M059J (cell line): ENCODE data around the gene GABBR2. TPM values are rescaled to one million over a fixed set of nuclear protein-coding genes. Genes with fewer than 3 reads are reported as not detected.

Experiments
- DNase-seq: peaks from one replicate; pipeline ENCODE4 v3.0.0-alpha.2; 2012; ENCODE audit warnings: low read depth
- total RNA-seq: library from RNA; depleted of rRNA; stranded (reverse); fragments of >200 nt; shearing (Covaris generic); gene quantifications from 2 replicates; pipeline ENCODE4 v1.2.3, GENCODE V29; 2014; rRNA removed

Gene GABBR2
- total RNA-seq, 1 experiment from 2014 or later, result not detected

GRCh38 chr9:98259791-98260190, 448.9 kb downstream of the GABBR2 start:
- no peak for DNase-seq

DNA sequence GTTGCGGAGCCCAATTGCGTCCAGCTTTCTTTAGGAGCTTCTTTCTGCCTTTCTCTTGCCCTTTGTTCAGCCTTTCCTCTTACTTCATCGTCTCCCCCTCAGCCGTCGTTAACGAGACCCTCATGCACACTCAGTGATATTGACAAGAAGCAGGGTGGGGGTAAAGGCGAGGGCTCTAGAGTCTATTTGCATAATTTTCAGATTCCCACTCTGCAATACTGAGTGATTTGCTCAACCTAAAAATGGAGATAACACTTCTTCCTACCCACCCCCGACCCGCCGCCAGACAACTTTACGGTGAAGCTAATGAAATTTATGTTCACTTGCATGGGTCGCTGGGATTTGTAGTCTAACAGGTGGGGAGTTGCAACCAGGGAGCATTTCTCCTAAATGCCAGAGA, 452.0 kb downstream of the GABBR2 start:
- DNase-seq, result no peak

DNA sequence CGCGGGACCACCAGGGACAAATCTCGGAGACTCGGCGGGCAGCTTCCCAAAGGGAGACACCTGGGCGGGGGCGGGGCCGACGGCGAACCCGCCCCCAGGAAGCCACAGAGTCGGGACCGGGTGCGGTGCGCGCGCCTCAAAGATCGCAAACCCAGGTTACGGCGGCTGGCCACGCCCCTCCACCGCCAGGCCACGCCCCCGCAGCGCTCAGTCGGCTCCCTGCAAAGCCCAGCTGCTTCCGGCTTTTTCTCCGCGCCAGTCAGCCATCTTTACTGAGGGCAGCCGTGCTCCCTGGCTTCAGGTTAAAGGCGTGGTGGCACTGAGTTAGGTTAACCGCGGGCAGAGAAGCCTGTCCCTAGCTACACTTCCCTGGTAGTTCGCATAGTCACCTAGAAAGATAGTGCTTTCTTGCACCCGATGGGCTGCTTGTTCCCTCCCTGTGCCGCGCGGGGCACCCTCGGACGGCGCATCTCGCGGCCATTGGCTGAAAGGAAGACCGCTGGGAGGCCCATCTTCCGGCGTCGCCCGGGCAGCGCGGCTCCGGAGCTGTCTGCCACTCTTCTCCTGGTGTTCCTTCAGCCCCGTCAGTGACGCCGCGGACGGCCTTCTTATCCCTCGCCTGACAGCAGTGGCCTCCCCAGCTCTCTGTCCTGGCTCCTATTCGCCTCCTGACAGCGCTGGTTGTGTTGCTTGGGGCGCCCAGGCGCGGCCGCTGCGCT, 453.0 kb downstream of the GABBR2 start, which contains the start of gene TBC1D2:
Gene TBC1D2 (minus strand): TSS at position 72 of the 719 bp plus-strand sequence. CDS start 108 bp downstream, outside the sequence.
- DNase-seq, result peak; percentile 93

DNA sequence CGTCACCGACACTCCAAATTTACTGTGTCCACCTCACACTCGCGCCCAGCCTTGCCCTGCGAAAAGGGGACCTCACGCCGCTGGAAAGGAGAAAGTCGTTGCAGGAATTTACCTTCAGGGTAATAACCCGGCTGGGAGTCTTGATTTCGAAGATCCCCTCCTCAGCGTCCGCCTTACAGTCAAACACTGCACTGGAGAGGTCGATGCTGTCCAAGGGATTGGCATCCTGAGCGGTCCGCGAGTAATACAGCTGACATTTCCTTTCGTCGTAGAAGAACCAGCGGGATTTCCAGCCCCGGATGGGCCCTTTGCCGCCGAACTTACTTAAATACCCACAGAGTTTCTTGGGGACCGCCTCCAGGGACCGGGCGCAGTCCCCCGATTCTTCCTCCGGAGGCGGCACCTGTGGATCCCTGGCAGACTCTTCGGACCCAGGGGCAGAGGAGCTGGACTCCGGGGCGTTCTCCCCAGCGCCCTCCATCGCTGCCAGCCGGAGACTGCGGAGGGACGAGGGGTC, 453.6 kb downstream of the GABBR2 start:
- DNase-seq, result peak; percentile 74

DNA sequence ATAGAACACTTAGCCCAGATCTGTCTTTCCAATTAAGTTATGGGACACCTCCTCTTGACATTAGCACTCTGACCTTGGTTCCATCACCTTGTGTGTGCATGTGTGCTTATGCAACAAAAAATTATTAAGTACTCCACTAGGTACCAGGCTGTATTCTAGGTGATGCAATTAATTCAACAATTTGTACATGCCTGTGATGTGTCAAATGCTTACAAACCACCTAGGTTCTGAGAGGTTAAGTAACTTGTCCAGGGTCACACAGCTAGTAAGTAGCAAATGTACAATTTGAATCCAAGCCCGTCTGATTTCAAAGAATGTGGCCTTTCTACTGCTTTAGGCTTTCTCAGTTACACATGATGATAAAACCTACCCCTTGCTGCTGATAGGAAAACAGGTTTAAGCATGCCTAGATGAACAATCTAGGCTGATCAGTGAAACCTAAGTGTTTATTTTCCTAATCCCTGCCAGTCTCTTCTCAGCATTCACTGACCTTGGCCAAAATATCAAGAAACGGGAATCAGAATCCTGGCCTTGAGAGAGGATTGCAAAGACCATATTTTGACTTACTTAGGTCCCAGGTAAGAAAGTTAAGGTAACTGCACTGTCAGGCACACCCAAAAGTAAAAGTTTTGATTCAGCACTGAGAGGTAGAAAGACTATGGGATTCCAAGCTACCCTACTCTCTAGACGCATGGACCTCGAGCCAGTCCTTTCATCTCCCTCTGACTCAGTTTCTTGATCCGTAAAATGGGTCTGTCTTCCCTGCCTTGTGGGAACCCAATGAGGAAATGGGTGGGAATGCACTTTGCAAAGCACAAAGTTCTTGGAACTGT, 454.3 kb downstream of the GABBR2 start:
- DNase-seq, result peak; percentile 19

DNA sequence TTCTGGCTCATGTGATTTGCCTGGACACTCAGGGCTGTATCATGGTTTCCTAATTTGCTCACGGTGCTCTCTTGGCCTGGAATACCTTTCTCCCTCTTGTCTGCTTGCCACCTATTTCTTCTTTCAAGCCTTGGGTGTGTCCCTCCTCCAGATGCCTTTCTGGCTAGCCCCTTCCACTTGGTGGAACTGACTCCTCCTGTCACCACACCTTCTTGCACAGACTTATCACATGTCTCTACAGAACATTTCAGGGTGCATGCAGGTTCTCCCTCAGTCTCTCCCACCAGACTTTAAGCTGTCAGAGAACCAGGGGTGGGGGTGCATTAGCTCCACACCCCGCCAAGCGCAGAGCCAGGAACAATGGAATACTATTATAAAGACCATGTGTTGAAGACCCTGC, 455.2 kb downstream of the GABBR2 start:
- no peak for DNase-seq

GRCh38 chr9:98251551-98251950, 457.2 kb downstream of the GABBR2 start:
- DNase-seq, result peak; percentile 97

GRCh38 chr9:98249771-98250170, 459.0 kb downstream of the GABBR2 start:
- peak; percentile 24 for DNase-seq

GRCh38 chr9:98248737-98249474, 459.8 kb downstream of the GABBR2 start:
- peak; percentile 96 for DNase-seq

DNA sequence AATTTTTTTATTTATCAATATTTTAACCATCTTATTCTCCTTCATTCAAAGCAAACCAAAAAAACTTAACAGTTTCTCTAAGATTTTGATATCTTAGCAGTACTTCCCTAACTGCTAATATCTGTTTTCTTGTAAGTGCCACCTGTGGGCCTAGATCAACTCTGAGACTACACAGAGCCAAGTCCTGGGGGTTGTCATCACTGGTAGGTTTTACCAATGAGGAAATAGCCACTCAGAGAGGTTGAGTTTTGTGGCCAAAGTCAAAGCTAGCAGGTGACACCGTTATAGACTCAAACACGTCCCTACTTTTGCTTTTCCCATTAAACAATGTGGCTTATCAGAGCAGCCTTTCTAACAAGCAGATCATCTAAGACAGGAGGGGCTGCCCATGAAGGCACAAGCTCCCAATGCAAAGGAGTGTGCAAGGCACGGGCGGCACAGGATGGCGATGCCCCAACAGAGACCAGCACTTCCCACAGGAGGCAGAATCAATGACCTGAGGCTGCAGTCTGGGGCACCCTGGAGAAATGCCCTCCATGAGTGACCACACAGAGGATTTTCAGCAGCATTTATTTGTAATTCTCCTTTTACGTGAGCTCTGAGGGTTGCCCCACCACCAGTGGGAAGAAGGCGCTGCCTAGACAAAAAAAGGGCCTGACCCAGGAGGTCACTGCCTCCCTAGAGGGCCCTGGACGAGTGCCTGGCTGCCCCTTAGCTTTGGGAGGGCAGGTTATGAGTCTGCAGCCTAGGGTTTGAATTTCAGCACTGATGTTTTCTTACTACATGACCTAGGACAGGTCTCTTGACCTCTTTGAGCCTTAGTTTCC, 460.7 kb downstream of the GABBR2 start:
- DNase-seq, result no peak

DNA sequence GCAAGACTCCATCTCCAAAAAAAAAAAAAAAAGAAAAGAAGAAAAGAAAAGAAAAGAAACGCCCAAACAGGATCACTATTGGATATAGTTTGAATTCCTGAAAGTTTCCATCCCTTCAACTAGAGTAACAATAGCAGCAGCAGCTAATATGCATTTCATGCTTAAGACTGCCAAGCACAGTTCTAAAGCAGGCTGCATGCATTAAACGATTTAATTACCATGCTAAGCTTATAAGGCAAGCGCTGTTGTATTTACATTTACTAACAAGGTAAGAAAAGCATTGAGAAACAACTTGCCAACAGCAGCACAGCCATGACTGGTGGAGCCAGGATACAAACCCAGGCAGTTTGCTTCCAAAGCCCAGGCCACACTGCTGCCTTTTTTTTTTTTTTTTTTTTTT, 466.3 kb downstream of the GABBR2 start:
- DNase-seq, result no peak

GRCh38 chr9:98241357-98242300, 467.1 kb downstream of the GABBR2 start:
- DNase-seq, result no peak

DNA sequence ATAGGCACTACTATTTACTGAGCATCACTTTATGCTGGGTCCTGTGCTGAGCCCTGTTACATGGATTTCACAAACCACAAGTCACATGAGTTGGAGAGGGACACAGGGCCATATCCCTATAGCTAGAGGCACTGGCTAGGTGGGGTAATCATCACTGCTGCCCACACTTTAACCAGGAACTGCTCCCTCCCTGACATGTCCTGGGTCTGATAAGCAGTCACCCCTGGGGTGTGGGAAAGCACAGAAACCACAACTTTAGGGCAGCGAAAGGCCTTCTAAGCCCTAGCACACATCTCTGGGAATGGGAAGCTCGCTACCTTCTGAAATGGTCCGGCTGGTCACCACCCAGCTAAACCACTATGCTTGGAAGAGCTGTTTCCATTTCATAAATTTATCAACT, 468.3 kb downstream of the GABBR2 start:
- DNase-seq, result no peak

Other genes with a start within 250 kb of the GABBR2 start
- 4.4 and 14.2 TPM in 2 replicates for gene ANKS6, start 87.6 kb upstream of the GABBR2 start, total RNA-seq
- 0.76 and 0.81 TPM in 2 replicates for gene GALNT12, start 98.7 kb upstream of the GABBR2 start, total RNA-seq
- gene COL15A1, start 235.0 kb upstream of the GABBR2 start, total RNA-seq, result 2.9 and 4.2 TPM in 2 replicates